ENCODE measurements around the gene CPOX.

The CPOX gene

GRCh38 chr3:98534734-98535133, 58.7 kb downstream of the CPOX start:
- DNase-seq (ENCODE audit: low read depth), result no peak

- DNase-seq (ENCODE audit: low read depth), result no peak
Measured at GRCh38 chr3:98534168-98534567, 59.2 kb downstream of the CPOX start.

GRCh38 chr3:98532709-98533571, 60.5 kb downstream of the CPOX start:
- no peak for DNase-seq (ENCODE audit: low read depth)

GRCh38 chr3:98532275-98532637, 61.2 kb downstream of the CPOX start:
- no peak for DNase-seq (ENCODE audit: low read depth)

- DNase-seq (ENCODE audit: low read depth), result no peak
Measured at GRCh38 chr3:98531622-98532274, 61.7 kb downstream of the CPOX start, which contains the start of gene GPR15. TSS of gene GPR15 (plus strand) at chr3:98531978. CDS start at chr3:98532034, 56 bp downstream.

- DNase-seq (ENCODE audit: low read depth), result no peak
Measured at GRCh38 chr3:98530676-98531075, 62.7 kb downstream of the CPOX start.

- DNase-seq (ENCODE audit: low read depth), result no peak
Measured at GRCh38 chr3:98529856-98530459, 63.5 kb downstream of the CPOX start.
